HEK293 (cell line): ENCODE measurements around the gene ZNF442.

Experiments used
- BCL11A ChIP-seq: fragments of 450-650 bp; formaldehyde crosslinking; IDR thresholded peaks from 2 replicates; pipeline ENCODE4 v1.5.1; 2016; ENCODE audit warnings: low read depth, missing biosample characterization, missing genetic modification characterization
- CTCF ChIP-seq: fragments of 450-650 bp; formaldehyde crosslinking; IDR thresholded peaks from 2 replicates; pipeline ENCODE4 v1.5.1; 2016; ENCODE audit warnings: missing biosample characterization, missing genetic modification characterization
- SETDB1 ChIP-seq: IDR thresholded peaks from one replicate; pipeline ENCODE4 v1.6.1; 2017; ENCODE audit warnings: mild to moderate bottlenecking, low read length, moderate library complexity, mixed read lengths; ENCODE audit not compliant: insufficient read length
- YY1 ChIP-seq: fragments of 450-650 bp; formaldehyde crosslinking; IDR thresholded peaks from 2 replicates; pipeline ENCODE4 v1.5.1; 2018; ENCODE audit warnings: missing biosample characterization, missing genetic modification characterization
- ZBTB49 ChIP-seq: fragments of 450-650 bp; formaldehyde crosslinking; IDR thresholded peaks from 2 replicates; pipeline ENCODE4 v1.5.1; 2016; ENCODE audit warnings: missing biosample characterization, missing genetic modification characterization, low read depth
- ZNF555 ChIP-seq: fragments of 450-650 bp; formaldehyde crosslinking; conservative IDR thresholded peaks from 2 replicates; pipeline ENCODE4 v1.5.1; 2017; ENCODE audit warnings: missing biosample characterization, mild to moderate bottlenecking, missing genetic modification characterization, inconsistent platforms
- ZNF654 ChIP-seq: fragments of 450-650 bp; formaldehyde crosslinking; IDR thresholded peaks from 2 replicates; pipeline ENCODE4 v1.5.1; 2016; ENCODE audit warnings: low read depth, missing biosample characterization, missing genetic modification characterization
- ZNF830 ChIP-seq: fragments of 450-650 bp; IDR thresholded peaks from 2 replicates; pipeline ENCODE4 v1.5.0; 2018; ENCODE audit warnings: missing biosample characterization, missing genetic modification characterization, low read depth, mild to moderate bottlenecking, moderate library complexity

DNA sequence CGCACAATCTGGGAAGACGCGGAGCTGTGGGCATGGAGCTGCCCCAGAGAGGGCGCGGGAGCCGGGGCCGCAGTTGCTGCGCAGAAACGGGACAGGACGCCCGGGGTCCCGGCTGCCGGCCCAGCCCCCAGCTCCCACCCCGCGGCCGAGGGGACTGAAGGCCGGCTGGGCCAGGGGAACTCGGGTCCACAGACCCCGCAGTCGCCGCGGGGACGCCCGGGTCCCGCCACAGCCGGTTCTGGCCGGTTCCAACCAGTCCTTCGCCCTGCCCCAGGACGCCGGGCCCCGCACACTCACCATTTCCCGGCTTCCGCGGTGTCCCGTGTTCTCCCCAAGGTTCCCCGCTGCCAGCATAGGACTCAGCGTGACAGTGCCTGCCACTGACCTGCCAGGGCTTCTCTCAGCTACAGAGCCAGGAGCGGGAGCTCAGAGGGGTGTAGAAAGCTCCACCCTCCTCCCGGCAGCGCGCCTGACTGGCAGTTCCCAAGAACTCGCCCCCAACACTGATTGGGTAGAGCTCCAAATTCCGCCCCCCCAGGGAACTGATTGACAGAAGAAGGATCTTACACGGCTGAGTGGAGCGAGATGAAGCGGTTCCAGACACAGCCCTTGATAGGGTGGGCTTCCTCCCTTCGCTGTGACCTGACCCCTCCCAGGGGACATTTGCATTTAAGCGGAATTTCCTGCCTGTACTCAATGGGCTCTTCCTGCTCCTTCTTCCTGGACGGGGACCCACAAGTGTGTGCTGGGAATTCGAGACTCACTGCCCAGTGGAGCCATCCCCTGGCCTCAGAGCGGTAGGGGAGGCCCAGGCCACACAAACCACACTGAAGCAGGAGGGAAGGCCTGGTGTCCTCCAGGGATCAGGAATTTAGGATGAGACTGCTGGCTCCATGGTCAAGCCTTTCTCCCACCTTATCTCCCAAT lies at the start of gene ZNF442:
- TF ChIP-seq CTCF (tag by site-specific recombination): no peak
- TF ChIP-seq SETDB1: no peak
- no peak for TF ChIP-seq YY1 (tag by site-specific recombination)
- TF ChIP-seq ZBTB49 (tag by site-specific recombination): no peak
- no peak for TF ChIP-seq ZNF830 (tag by site-specific recombination)
- no peak for TF ChIP-seq BCL11A
- TF ChIP-seq ZNF555: no peak
- TF ChIP-seq ZNF654 (tag by site-specific recombination): peak; percentile 28
